Esophagus muscularis mucosa (tissue), 4 donors: Measurements from ENCODE around the gene JUNB.

Source experiments
- CTCF ChIP-seq, 3 experiments: fragments of 200-600 bp in 2 of 3; fragments of 450-650 bp in 1 of 3; sonication (generic) in 2 of 3; IDR thresholded peaks; one replicate each; pipeline ENCODE4 v1.5.1; 2017 to 2019; ENCODE audit warnings: antibody characterized with exemption in 3 of 3, mild to moderate bottlenecking in 2 of 3, moderate library complexity in 1 of 3
- EP300 ChIP-seq: sonication (generic); formaldehyde crosslinking; IDR thresholded peaks from one replicate; pipeline ENCODE4 v1.6.1; 2017; ENCODE audit warnings: antibody characterized with exemption
- POLR2A ChIP-seq: fragments of 450-650 bp; IDR thresholded peaks from one replicate; pipeline ENCODE4 v1.6.1; 2017; ENCODE audit warnings: antibody characterized with exemption, moderate library complexity, mild to moderate bottlenecking, low read depth

DNA sequence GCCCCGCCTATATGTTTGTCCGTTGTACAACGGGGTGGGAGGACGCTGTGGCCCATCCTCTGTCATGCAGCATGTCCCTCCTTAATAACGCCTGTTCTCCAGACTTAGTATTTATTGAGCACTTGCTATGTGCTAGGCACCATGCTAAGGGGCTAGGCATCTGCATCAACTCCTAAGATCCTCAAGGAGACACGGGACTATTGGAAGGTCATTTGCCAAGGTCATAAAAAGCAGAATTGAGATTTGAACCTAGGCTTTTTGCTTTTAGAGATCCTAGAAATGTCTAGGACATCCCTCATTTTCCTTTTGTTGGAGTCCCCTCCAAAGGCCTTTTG is 45.2 kb downstream of the JUNB start:
- TF ChIP-seq CTCF (IDR thresholded peaks at IDR 0.05) = no peak
- no peak for TF ChIP-seq POLR2A
- no peak for TF ChIP-seq EP300
